C4-2B (cell line): ENCODE results near the gene MAPKAPK3.

Experiments used
- CTCF ChIP-seq: fragments of 450-650 bp; conservative IDR thresholded peaks from 2 replicates; pipeline ENCODE4 v1.5.1; 2017; ENCODE audit warnings: mild to moderate bottlenecking
- ZFX ChIP-seq: fragments of 450-650 bp; IDR thresholded peaks from 2 replicates; pipeline ENCODE4 v1.6.1; 2017

DNA sequence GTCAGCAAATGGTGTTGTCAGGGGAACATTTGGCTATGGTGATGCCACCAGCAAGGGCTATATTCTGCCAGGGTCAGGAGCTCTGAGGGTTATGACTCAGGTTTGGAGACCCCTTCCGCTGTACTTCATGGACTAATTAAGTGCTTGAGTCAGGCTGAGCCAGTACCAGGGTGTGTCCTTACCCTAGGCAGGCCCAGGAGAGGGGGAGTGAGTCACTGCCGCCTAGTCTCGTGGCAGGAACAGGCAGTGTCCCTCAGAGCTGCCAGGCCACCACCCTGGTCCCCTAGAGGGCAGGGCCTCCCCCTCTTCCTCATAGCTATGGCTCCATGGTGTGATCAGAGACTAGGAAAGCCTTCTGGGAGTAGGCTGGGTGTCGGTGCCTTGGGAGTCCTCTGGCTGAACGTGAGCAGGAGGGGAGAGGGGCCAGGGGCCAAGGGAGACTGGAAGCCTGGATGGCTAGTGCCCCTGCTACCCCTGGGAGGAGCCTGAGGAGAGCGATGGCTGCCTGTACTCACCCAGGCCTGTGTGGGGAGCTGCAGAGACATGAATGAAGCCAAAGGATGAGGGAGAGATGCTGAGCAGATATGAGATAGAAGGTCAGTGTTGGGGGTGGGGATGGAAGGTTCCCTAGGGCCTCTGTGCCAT, 10.6 kb downstream of the MAPKAPK3 start:
- TF ChIP-seq CTCF (no peak), ZFX (no peak)
